ENCODE data around the gene MORC2.

DNA sequence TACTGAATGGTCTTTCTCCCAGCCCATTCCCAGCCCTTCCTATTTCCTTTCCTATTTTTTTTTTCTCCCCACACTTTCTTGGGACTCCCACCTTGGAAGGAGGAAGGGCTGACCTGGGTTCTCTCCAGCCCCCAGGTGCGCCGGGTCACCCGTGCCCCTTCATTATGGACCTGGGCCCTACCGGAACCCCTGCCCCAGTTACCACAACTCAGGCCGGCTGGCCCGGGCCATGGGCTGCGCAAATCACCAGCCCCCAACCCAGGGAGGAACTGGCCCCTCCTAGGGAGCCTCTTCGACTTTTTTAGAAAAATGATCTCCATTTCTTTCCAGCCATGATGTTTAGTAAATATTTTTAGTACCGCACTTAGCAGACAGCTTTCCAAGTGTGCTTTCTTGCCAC lies 62.2 kb downstream of the MORC2 start:
- no peak for TF ChIP-seq ZNF274 (IDR thresholded peaks at IDR 0.05; ENCODE audit: low read depth, low read length)
- TF ChIP-seq YY1 (IDR thresholded peaks at IDR 0.05; ENCODE audit: insufficient read depth, insufficient read length) = no peak

Data from NT2/D1 (cell line).